Measurements from ENCODE around the gene CD3D.

The CD3D gene

GRCh38 chr11:118379497-118379896, 37.0 kb upstream of the CD3D start:
- Histone ChIP-seq H3K27me3 (ENCODE audit: insufficient read depth, low read length) (no peaks in the 10 kb centered on the region), H3K18ac (ENCODE audit: low read length) (no peak overlapping the region), H2BK5ac (ENCODE audit: low read depth, low read length, poor library complexity) (no peak overlapping the region), H3K23ac (ENCODE audit: low read length) (no peak overlapping the region), H3K4me2 (ENCODE audit: low read length) (no peak overlapping the region), H3K4me1 (ENCODE audit: control insufficient read depth in 1 of 2, insufficient read depth in 2 of 2, low read length in 2 of 2) (no peaks in the 10 kb centered on the region), H2AFZ (ENCODE audit: insufficient read depth, low read length, poor library complexity) (no peak overlapping the region), H3K36me3 (ENCODE audit: control insufficient read depth in 1 of 2, insufficient read depth in 2 of 2, low read length in 2 of 2) (peaks cover 13 to 39% of the 10 kb centered on the region in 2 experiments), H4K8ac (ENCODE audit: low read depth, low read length) (no peak overlapping the region), H3K79me1 (ENCODE audit: low read length) (no peaks in the 10 kb centered on the region), H3K27ac (ENCODE audit: low read depth, low read length) (no peak overlapping the region), H4K12ac (ENCODE audit: low read depth, low read length) (no peak overlapping the region), H3K14ac (ENCODE audit: low read length) (no peak overlapping the region), H3K4me3 (ENCODE audit: low read depth, low read length) (no peak overlapping the region), H4K91ac (ENCODE audit: low read depth, low read length) (no peak overlapping the region), H3K79me2 (ENCODE audit: control insufficient read depth, insufficient read depth, low read length, poor library complexity) (no peaks in the 10 kb centered on the region), H2BK120ac (ENCODE audit: insufficient read depth, low read length, poor library complexity) (no peak overlapping the region), H3K9me3 (ENCODE audit: insufficient read depth, low read depth, low read length) (no peaks in the 10 kb centered on the region), H3K4ac (ENCODE audit: low read depth, low read length) (no peak overlapping the region), H2AK5ac (ENCODE audit: low read length) (no peak overlapping the region), H2BK12ac (ENCODE audit: low read length) (no peak overlapping the region), H3K9ac (ENCODE audit: low read length) (no peak overlapping the region)
- no CpG with 5 or more reads among the region's 4 CpGs for WGBS (ENCODE audit: extremely low coverage, insufficient coverage, insufficient read length)
- DNase-seq: no peak

DNA sequence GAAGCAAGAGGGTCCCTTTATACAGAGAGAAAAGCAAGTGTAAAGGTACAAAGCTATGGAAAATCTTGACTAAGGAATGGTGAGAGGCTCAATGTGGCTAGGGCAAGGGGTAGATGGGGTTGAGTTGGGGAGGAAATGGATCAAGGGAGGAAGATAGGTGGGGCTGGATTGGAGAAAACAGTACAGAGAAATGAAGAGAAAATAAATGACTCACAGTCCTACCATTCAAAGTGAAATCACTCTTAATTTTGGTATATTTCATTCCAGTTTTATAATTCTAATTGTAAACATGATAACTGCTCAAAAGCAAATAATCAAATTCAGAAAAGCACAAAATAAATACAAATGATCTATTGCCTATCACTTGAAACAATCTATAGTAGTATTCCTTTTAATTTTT, 33.5 kb upstream of the CD3D start:
- Histone ChIP-seq H3K4me2 (ENCODE audit: low read length) (no peak overlapping the region), H3K79me1 (ENCODE audit: low read length) (no peaks in the 10 kb centered on the region), H3K36me3 (ENCODE audit: control insufficient read depth in 1 of 2, insufficient read depth in 2 of 2, low read length in 2 of 2) (peaks cover 9 to 43% of the 10 kb centered on the region in 2 experiments), H2AK5ac (ENCODE audit: low read length) (no peak overlapping the region), H3K4me3 (ENCODE audit: low read depth, low read length) (no peak overlapping the region), H3K79me2 (ENCODE audit: control insufficient read depth, insufficient read depth, low read length, poor library complexity) (no peaks in the 10 kb centered on the region), H3K27me3 (ENCODE audit: insufficient read depth, low read length) (no peaks in the 10 kb centered on the region), H2BK120ac (ENCODE audit: insufficient read depth, low read length, poor library complexity) (no peak overlapping the region), H3K9me3 (ENCODE audit: insufficient read depth, low read depth, low read length) (no peaks in the 10 kb centered on the region), H2BK12ac (ENCODE audit: low read length) (no peak overlapping the region), H3K14ac (ENCODE audit: low read length) (no peak overlapping the region), H3K27ac (ENCODE audit: low read depth, low read length) (no peak overlapping the region), H3K4me1 (ENCODE audit: control insufficient read depth in 1 of 2, insufficient read depth in 2 of 2, low read length in 2 of 2) (no peaks in the 10 kb centered on the region), H4K8ac (ENCODE audit: low read depth, low read length) (no peak overlapping the region), H3K18ac (ENCODE audit: low read length) (no peak overlapping the region), H4K12ac (ENCODE audit: low read depth, low read length) (no peak overlapping the region), H2AFZ (ENCODE audit: insufficient read depth, low read length, poor library complexity) (no peak overlapping the region), H3K9ac (ENCODE audit: low read length) (no peak overlapping the region), H3K4ac (ENCODE audit: low read depth, low read length) (no peak overlapping the region), H2BK5ac (ENCODE audit: low read depth, low read length, poor library complexity) (no peak overlapping the region), H4K91ac (ENCODE audit: low read depth, low read length) (no peak overlapping the region), H3K23ac (ENCODE audit: low read length) (no peak overlapping the region)
- no peak for DNase-seq

DNA sequence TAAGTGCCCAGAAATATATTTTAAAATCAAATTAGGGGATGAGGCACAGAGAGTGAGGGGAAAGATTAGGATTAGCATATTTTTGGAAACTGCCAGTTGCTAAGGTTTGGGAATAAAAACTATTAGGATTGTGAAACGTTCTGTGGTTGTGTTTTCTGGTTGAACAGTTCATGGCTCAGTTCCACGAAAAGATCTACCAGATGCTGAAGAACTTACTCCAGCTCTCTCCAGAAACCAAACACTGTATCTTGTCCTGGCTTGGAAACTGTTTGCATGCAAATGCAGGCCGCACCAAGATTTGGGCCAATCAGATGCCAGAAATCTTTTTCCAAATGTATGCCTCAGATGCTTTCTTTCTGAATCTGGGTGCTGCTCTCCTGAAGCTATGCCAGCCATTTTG, 32.2 kb upstream of the CD3D start:
- H3K4me3 ChIP-seq (ENCODE audit: low read depth, low read length): no peak overlapping the region
- H3K23ac ChIP-seq (ENCODE audit: low read length): no peak overlapping the region
- H3K4me1 ChIP-seq (ENCODE audit: control insufficient read depth in 1 of 2, insufficient read depth in 2 of 2, low read length in 2 of 2): no peaks in the 10 kb centered on the region
- no peak overlapping the region for H3K4me2 ChIP-seq (ENCODE audit: low read length)
- H4K8ac ChIP-seq (ENCODE audit: low read depth, low read length): no peak overlapping the region
- H2BK120ac ChIP-seq (ENCODE audit: insufficient read depth, low read length, poor library complexity): no peak overlapping the region
- no peak overlapping the region for H2AK5ac ChIP-seq (ENCODE audit: low read length)
- H2AFZ ChIP-seq (ENCODE audit: insufficient read depth, low read length, poor library complexity): no peak overlapping the region
- DNase-seq: no peak
- H3K36me3 ChIP-seq (ENCODE audit: control insufficient read depth in 1 of 2, insufficient read depth in 2 of 2, low read length in 2 of 2): peaks cover 16 to 45% of the 10 kb centered on the region in 2 experiments
- no peaks in the 10 kb centered on the region for H3K27me3 ChIP-seq (ENCODE audit: insufficient read depth, low read length)
- no CpG with 5 or more reads among the region's 3 CpGs for WGBS (ENCODE audit: extremely low coverage, insufficient coverage, insufficient read length)
- no peaks in the 10 kb centered on the region for H3K79me1 ChIP-seq (ENCODE audit: low read length)
- no peaks in the 10 kb centered on the region for H3K9me3 ChIP-seq (ENCODE audit: insufficient read depth, low read depth, low read length)
- H2BK5ac ChIP-seq (ENCODE audit: low read depth, low read length, poor library complexity): no peak overlapping the region
- H2BK12ac ChIP-seq (ENCODE audit: low read length): no peak overlapping the region
- no peak overlapping the region for H3K14ac ChIP-seq (ENCODE audit: low read length)
- H4K12ac ChIP-seq (ENCODE audit: low read depth, low read length): no peak overlapping the region
- H3K9ac ChIP-seq (ENCODE audit: low read length): no peak overlapping the region
- no peaks in the 10 kb centered on the region for H3K79me2 ChIP-seq (ENCODE audit: control insufficient read depth, insufficient read depth, low read length, poor library complexity)
- H3K18ac ChIP-seq (ENCODE audit: low read length): no peak overlapping the region
- H4K91ac ChIP-seq (ENCODE audit: low read depth, low read length): no peak overlapping the region
- H3K4ac ChIP-seq (ENCODE audit: low read depth, low read length): no peak overlapping the region
- no peak overlapping the region for H3K27ac ChIP-seq (ENCODE audit: low read depth, low read length)

GRCh38 chr11:118373871-118374270, 31.4 kb upstream of the CD3D start:
- Histone ChIP-seq H3K79me1 (ENCODE audit: low read length) (no peaks in the 10 kb centered on the region), H2AFZ (ENCODE audit: insufficient read depth, low read length, poor library complexity) (no peak overlapping the region), H3K4me3 (ENCODE audit: low read depth, low read length) (no peak overlapping the region), H2BK5ac (ENCODE audit: low read depth, low read length, poor library complexity) (no peak overlapping the region), H4K8ac (ENCODE audit: low read depth, low read length) (no peak overlapping the region), H3K18ac (ENCODE audit: low read length) (no peak overlapping the region), H3K4ac (ENCODE audit: low read depth, low read length) (no peak overlapping the region), H3K4me2 (ENCODE audit: low read length) (no peak overlapping the region), H2AK5ac (ENCODE audit: low read length) (no peak overlapping the region), H3K27me3 (ENCODE audit: insufficient read depth, low read length) (no peaks in the 10 kb centered on the region), H4K91ac (ENCODE audit: low read depth, low read length) (no peak overlapping the region), H3K9ac (ENCODE audit: low read length) (no peak overlapping the region), H3K27ac (ENCODE audit: low read depth, low read length) (no peak overlapping the region), H2BK120ac (ENCODE audit: insufficient read depth, low read length, poor library complexity) (no peak overlapping the region), H4K12ac (ENCODE audit: low read depth, low read length) (no peak overlapping the region), H3K23ac (ENCODE audit: low read length) (no peak overlapping the region), H3K9me3 (ENCODE audit: insufficient read depth, low read depth, low read length) (no peaks in the 10 kb centered on the region), H2BK12ac (ENCODE audit: low read length) (no peak overlapping the region), H3K14ac (ENCODE audit: low read length) (no peak overlapping the region), H3K36me3 (ENCODE audit: control insufficient read depth in 1 of 2, insufficient read depth in 2 of 2, low read length in 2 of 2) (peaks cover 18 to 46% of the 10 kb centered on the region in 2 experiments), H3K4me1 (ENCODE audit: control insufficient read depth in 1 of 2, insufficient read depth in 2 of 2, low read length in 2 of 2) (no peaks in the 10 kb centered on the region), H3K79me2 (ENCODE audit: control insufficient read depth, insufficient read depth, low read length, poor library complexity) (no peaks in the 10 kb centered on the region)
- DNase-seq: no peak
- no CpG with 5 or more reads among the region's 5 CpGs for WGBS (ENCODE audit: extremely low coverage, insufficient coverage, insufficient read length)

Data from trophoblast cell (in vitro differentiated cells and primary cell).